Measurements from ENCODE around the gene TLL2. TPM values are rescaled to one million over a fixed set of nuclear protein-coding genes. Genes with fewer than 3 reads are reported as not detected.

Gene TLL2
- polyA plus RNA-seq, 3 donors: not detected

- Histone ChIP-seq H4K20me1 (ENCODE audit: insufficient read depth, low read length) (no peaks in the 10 kb centered on the region), H3K4me1 (ENCODE audit: control insufficient read depth in 1 of 2, insufficient read depth in 2 of 2, low read length in 2 of 2) (no peaks in the 10 kb centered on the region), H3K27ac (ENCODE audit: low read depth in 1 of 2, low read length in 2 of 2) (no peak overlapping the region), H3K27me3 (ENCODE audit: control insufficient read depth in 2 of 2, insufficient read depth in 2 of 2, low read length in 2 of 2) (no peaks in the 10 kb centered on the region), H3K9me3 (replicated peaks in 1 of 2; ENCODE audit: control insufficient read depth in 1 of 2, insufficient read depth in 1 of 2, low read length in 2 of 2) (no peaks in the 10 kb centered on the region), H3K4me3 (replicated peaks in 1 of 3; ENCODE audit: low read depth in 2 of 3, low read length in 3 of 3) (no peak overlapping the region), H3K4me2 (replicated peaks; ENCODE audit: extremely low read depth, low read length, poor library complexity, severe bottlenecking) (no peak overlapping the region), H2AFZ (ENCODE audit: insufficient read depth, low read depth, low read length, poor library complexity, severe bottlenecking) (no peak overlapping the region), H3K36me3 (replicated peaks in 1 of 2; ENCODE audit: control insufficient read depth in 1 of 2, insufficient read depth in 2 of 2, low read length in 2 of 2) (no peaks in the 10 kb centered on the region), H3K79me2 (ENCODE audit: insufficient read depth, low read length) (no peaks in the 10 kb centered on the region), H3K9ac (ENCODE audit: insufficient read depth, low read length, poor library complexity, severe bottlenecking) (no peak overlapping the region)
- DNase-seq: no peak
- no peaks in the 10 kb centered on the region for H3K4me1 Mint-ChIP-seq
- intact Hi-C loops (cut with micrococcal nuclease): no loop called here
- WGBS (ENCODE audit: insufficient coverage): 84% methylated on average over 2 of the region's 6 CpGs
- peaks cover 5 to 22% (median 8%) of the 10 kb centered on the region in 3 donors for H3K27me3 Mint-ChIP-seq (ENCODE audit: low read depth in 3 of 3)
- H3K9me3 Mint-ChIP-seq: peaks cover 0 to 3% (median 0%) of the 10 kb centered on the region in 7 donors
- H3K4me3 Mint-ChIP-seq: no peak overlapping the region
- no peaks in the 10 kb centered on the region for H3K36me3 Mint-ChIP-seq
- no peak for TF ChIP-seq CTCF (IDR thresholded peaks at IDR 0.05)
- H3K27ac Mint-ChIP-seq: no peak overlapping the region
Measured at GRCh38 chr10:96496281-96496925, 17.3 kb downstream of the TLL2 start.

GRCh38 chr10:96495544-96495943 lies 18.2 kb downstream of the TLL2 start:
- Mint-ChIP-seq H3K27me3 (ENCODE audit: low read depth in 3 of 3) (peaks cover 6 to 22% (median 13%) of the 10 kb centered on the region in 3 donors), H3K36me3 (no peaks in the 10 kb centered on the region), H3K4me3 (no peak overlapping the region), H3K9me3 (peaks cover 0 to 3% (median 0%) of the 10 kb centered on the region in 7 donors), H3K4me1 (no peaks in the 10 kb centered on the region), H3K27ac (no peak overlapping the region)
- H3K27ac ChIP-seq (ENCODE audit: low read depth in 1 of 2, low read length in 2 of 2): no peak overlapping the region
- DNase-seq: no peak
- 93% methylated on average over 6 of the region's 6 CpGs for WGBS (ENCODE audit: insufficient coverage)
- no peaks in the 10 kb centered on the region for H3K27me3 ChIP-seq (ENCODE audit: control insufficient read depth in 2 of 2, insufficient read depth in 2 of 2, low read length in 2 of 2)
- no peaks in the 10 kb centered on the region for H3K4me1 ChIP-seq (ENCODE audit: control insufficient read depth in 1 of 2, insufficient read depth in 2 of 2, low read length in 2 of 2)
- no peaks in the 10 kb centered on the region for H4K20me1 ChIP-seq (ENCODE audit: insufficient read depth, low read length)
- H3K9me3 ChIP-seq (replicated peaks in 1 of 2; ENCODE audit: control insufficient read depth in 1 of 2, insufficient read depth in 1 of 2, low read length in 2 of 2): no peaks in the 10 kb centered on the region
- no peaks in the 10 kb centered on the region for H3K36me3 ChIP-seq (replicated peaks in 1 of 2; ENCODE audit: control insufficient read depth in 1 of 2, insufficient read depth in 2 of 2, low read length in 2 of 2)
- no peak overlapping the region for H3K4me3 ChIP-seq (replicated peaks in 1 of 3; ENCODE audit: low read depth in 2 of 3, low read length in 3 of 3)
- no peak overlapping the region for H2AFZ ChIP-seq (ENCODE audit: insufficient read depth, low read depth, low read length, poor library complexity, severe bottlenecking)
- no peak for TF ChIP-seq CTCF (IDR thresholded peaks at IDR 0.05)
- H3K4me2 ChIP-seq (replicated peaks; ENCODE audit: extremely low read depth, low read length, poor library complexity, severe bottlenecking): no peak overlapping the region
- H3K9ac ChIP-seq (ENCODE audit: insufficient read depth, low read length, poor library complexity, severe bottlenecking): no peak overlapping the region
- no peaks in the 10 kb centered on the region for H3K79me2 ChIP-seq (ENCODE audit: insufficient read depth, low read length)
- intact Hi-C loops (cut with micrococcal nuclease): no loop called here
